Measurements from ENCODE around the gene LAD1. TPM values are rescaled to one million over a fixed set of nuclear protein-coding genes. Genes with fewer than 3 reads are reported as not detected.

LAD1 gene
- polyA plus RNA-seq, 1 of the 3 experiments (the other 2 are of a cell fraction), result not detected

DNA sequence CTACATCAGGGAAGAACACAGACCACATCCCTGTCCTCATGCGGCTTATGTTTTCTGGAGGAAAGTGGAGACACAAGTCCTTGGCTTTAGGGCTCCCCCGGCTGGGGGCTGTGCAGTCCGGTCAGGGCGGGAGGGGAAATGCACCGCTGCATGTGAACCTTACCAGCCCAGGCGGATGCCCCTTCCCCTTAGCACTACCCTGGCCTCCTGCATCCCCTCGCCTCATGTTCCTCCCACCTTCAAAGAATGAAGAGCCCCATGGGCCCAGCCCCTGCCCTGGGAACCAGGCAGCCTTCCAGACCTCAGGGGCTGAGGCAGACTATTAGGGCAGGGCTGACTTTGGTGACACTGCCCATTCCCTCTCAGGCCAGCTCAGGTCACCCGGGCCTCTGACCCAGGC, 67.1 kb downstream of the LAD1 start:
- no peak for DNase-seq
- no peaks in the 10 kb centered on the region for H3K27me3 ChIP-seq (ENCODE audit: insufficient read depth)
- no peak overlapping the region for H3K9ac ChIP-seq
- no peak overlapping the region for H2AFZ ChIP-seq (ENCODE audit: low read depth)
- ChIA-PET POLR2A (no interaction called here), CTCF (interaction anchor here (0.5 to 2.7 kb wide), 3 partner anchors 14 to 78 kb away, joined by 3 to 8 read pairs (median 7); no protein-coding TSS in a partner anchor)
- TF ChIP-seq, protein P1, sequence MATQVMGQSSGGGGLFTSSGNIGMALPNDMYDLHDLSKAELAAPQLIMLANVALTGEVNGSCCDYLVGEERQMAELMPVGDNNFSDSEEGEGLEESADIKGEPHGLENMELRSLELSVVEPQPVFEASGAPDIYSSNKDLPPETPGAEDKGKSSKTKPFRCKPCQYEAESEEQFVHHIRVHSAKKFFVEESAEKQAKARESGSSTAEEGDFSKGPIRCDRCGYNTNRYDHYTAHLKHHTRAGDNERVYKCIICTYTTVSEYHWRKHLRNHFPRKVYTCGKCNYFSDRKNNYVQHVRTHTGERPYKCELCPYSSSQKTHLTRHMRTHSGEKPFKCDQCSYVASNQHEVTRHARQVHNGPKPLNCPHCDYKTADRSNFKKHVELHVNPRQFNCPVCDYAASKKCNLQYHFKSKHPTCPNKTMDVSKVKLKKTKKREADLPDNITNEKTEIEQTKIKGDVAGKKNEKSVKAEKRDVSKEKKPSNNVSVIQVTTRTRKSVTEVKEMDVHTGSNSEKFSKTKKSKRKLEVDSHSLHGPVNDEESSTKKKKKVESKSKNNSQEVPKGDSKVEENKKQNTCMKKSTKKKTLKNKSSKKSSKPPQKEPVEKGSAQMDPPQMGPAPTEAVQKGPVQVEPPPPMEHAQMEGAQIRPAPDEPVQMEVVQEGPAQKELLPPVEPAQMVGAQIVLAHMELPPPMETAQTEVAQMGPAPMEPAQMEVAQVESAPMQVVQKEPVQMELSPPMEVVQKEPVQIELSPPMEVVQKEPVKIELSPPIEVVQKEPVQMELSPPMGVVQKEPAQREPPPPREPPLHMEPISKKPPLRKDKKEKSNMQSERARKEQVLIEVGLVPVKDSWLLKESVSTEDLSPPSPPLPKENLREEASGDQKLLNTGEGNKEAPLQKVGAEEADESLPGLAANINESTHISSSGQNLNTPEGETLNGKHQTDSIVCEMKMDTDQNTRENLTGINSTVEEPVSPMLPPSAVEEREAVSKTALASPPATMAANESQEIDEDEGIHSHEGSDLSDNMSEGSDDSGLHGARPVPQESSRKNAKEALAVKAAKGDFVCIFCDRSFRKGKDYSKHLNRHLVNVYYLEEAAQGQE (IDR thresholded peaks at IDR 0.05; ENCODE audit: low read depth, low read length), result no peak
- TF ChIP-seq MXI1 (IDR thresholded peaks at IDR 0.05; ENCODE audit: low read depth, low read length) (no peak), JUND (IDR thresholded peaks at IDR 0.05) (no peak), GABPA (IDR thresholded peaks at IDR 0.05; ENCODE audit: low read depth) (no peak), ELF1 (IDR thresholded peaks at IDR 0.05) (no peak), TAF1 (IDR thresholded peaks at IDR 0.05; ENCODE audit: borderline replicate concordance, low read depth, low read length) (no peak), CHD2 (IDR thresholded peaks at IDR 0.05; ENCODE audit: low read length, partially characterized antibody) (no peak), FOXJ3 (CRISPR knock-in tag; IDR thresholded peaks at IDR 0.05) (no peak), RXRA (IDR thresholded peaks at IDR 0.05; ENCODE audit: borderline replicate concordance, low read depth) (no peak), EP300 (IDR thresholded peaks at IDR 0.05; ENCODE audit: borderline replicate concordance in 1 of 2, low read depth in 1 of 2, low read length in 1 of 2) (no peak), SMC3 (IDR thresholded peaks at IDR 0.05; ENCODE audit: low read depth, low read length) (no peak), TCF12 (IDR thresholded peaks at IDR 0.05) (no peak), TEAD4 (IDR thresholded peaks at IDR 0.05; ENCODE audit: borderline replicate concordance, insufficient read depth) (no peak), NFIC (IDR thresholded peaks at IDR 0.05; ENCODE audit: borderline replicate concordance) (no peak), FOSL2 (IDR thresholded peaks at IDR 0.05; ENCODE audit: borderline replicate concordance, low read depth) (no peak), FOXM1 (IDR thresholded peaks at IDR 0.05; ENCODE audit: low read depth) (no peak), MEF2A (IDR thresholded peaks at IDR 0.05; ENCODE audit: borderline replicate concordance, low read depth) (no peak)
- TF ChIP-seq, protein P2, sequence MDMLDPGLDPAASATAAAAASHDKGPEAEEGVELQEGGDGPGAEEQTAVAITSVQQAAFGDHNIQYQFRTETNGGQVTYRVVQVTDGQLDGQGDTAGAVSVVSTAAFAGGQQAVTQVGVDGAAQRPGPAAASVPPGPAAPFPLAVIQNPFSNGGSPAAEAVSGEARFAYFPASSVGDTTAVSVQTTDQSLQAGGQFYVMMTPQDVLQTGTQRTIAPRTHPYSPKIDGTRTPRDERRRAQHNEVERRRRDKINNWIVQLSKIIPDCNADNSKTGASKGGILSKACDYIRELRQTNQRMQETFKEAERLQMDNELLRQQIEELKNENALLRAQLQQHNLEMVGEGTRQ (IDR thresholded peaks at IDR 0.05; ENCODE audit: borderline replicate concordance, low read depth, low read length), result no peak
- TF ChIP-seq, protein P3, sequence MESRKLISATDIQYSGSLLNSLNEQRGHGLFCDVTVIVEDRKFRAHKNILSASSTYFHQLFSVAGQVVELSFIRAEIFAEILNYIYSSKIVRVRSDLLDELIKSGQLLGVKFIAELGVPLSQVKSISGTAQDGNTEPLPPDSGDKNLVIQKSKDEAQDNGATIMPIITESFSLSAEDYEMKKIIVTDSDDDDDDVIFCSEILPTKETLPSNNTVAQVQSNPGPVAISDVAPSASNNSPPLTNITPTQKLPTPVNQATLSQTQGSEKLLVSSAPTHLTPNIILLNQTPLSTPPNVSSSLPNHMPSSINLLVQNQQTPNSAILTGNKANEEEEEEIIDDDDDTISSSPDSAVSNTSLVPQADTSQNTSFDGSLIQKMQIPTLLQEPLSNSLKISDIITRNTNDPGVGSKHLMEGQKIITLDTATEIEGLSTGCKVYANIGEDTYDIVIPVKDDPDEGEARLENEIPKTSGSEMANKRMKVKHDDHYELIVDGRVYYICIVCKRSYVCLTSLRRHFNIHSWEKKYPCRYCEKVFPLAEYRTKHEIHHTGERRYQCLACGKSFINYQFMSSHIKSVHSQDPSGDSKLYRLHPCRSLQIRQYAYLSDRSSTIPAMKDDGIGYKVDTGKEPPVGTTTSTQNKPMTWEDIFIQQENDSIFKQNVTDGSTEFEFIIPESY (IDR thresholded peaks at IDR 0.05; ENCODE audit: borderline replicate concordance, low read depth), result no peak
- TF ChIP-seq, protein P4, sequence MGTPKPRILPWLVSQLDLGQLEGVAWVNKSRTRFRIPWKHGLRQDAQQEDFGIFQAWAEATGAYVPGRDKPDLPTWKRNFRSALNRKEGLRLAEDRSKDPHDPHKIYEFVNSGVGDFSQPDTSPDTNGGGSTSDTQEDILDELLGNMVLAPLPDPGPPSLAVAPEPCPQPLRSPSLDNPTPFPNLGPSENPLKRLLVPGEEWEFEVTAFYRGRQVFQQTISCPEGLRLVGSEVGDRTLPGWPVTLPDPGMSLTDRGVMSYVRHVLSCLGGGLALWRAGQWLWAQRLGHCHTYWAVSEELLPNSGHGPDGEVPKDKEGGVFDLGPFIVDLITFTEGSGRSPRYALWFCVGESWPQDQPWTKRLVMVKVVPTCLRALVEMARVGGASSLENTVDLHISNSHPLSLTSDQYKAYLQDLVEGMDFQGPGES (IDR thresholded peaks at IDR 0.05; ENCODE audit: low read depth, low read length), result no peak
- H3K27ac ChIP-seq (ENCODE audit: low read depth in 2 of 2, low read length in 1 of 2), result no peak overlapping the region
- WGBS (ENCODE audit: low lambda C conversion rate), result 82% methylated on average over 7 of the region's 8 CpGs
- H3K9me2 ChIP-seq, result no peaks in the 10 kb centered on the region
- no peaks in the 10 kb centered on the region for H4K20me1 ChIP-seq (ENCODE audit: insufficient read depth)
- H3K4me1 ChIP-seq (ENCODE audit: control insufficient read depth in 1 of 2, insufficient read depth in 2 of 2, low read depth in 1 of 2, low read length in 1 of 2), result peaks cover 0 to 9% of the 10 kb centered on the region in 2 experiments; a peak in 2 of 4 replicates
- no peak overlapping the region for H3K4me2 ChIP-seq
- H3K79me2 ChIP-seq (ENCODE audit: insufficient read depth), result no peaks in the 10 kb centered on the region
- H3K36me3 ChIP-seq (replicated peaks in 1 of 2; ENCODE audit: control insufficient read depth in 1 of 2, insufficient read depth in 2 of 2, low read length in 1 of 2), result no peaks in the 10 kb centered on the region
- no peaks in the 10 kb centered on the region for H3F3A ChIP-seq (replicated peaks; ENCODE audit: insufficient read depth)
- no peaks in the 10 kb centered on the region for H3K9me3 ChIP-seq
- H3K4me3 ChIP-seq (ENCODE audit: low read depth in 2 of 2, low read length in 1 of 2), result no peak overlapping the region

All from SK-N-SH (cell line).